GM23248 (cell line): Measurements from ENCODE around the gene ST3GAL3. TPM values are rescaled to one million over a fixed set of nuclear protein-coding genes. Genes with fewer than 3 reads are reported as not detected.

Experiments
- DNase-seq: peaks from one replicate; pipeline ENCODE4 v3.0.0-alpha.2; 2015
- H2AFZ ChIP-seq: fragments of 200-600 bp; sonication (generic); 2 replicates; pipeline ENCODE4 v1.6.1; 2016; ENCODE audit warnings: antibody characterized with exemption
- H3F3A ChIP-seq: fragments of 200-600 bp; sonication (generic); 2 replicates; pipeline ENCODE4 v1.6.1; 2016; ENCODE audit warnings: mild to moderate bottlenecking, antibody characterized with exemption, mixed run types; ENCODE audit not compliant: insufficient read depth
- H3K27ac ChIP-seq: fragments of 200-600 bp; sonication (generic); 2 replicates; pipeline ENCODE4 v1.5.1; 2016; ENCODE audit warnings: mild to moderate bottlenecking
- H3K27me3 ChIP-seq: fragments of 200-600 bp; sonication (generic); replicated peaks from 2 replicates; pipeline ENCODE4 v1.6.1; 2016; ENCODE audit warnings: mild to moderate bottlenecking; ENCODE audit not compliant: insufficient read depth
- H3K36me3 ChIP-seq: fragments of 200-600 bp; sonication (generic); 2 replicates; pipeline ENCODE4 v1.6.1; 2016; ENCODE audit warnings: low read depth, mild to moderate bottlenecking
- H3K4me1 ChIP-seq: fragments of 200-600 bp; sonication (generic); 2 replicates; pipeline ENCODE4 v1.6.1; 2016; ENCODE audit warnings: mild to moderate bottlenecking; ENCODE audit not compliant: insufficient read depth
- H3K4me2 ChIP-seq: fragments of 200-600 bp; sonication (generic); one replicate; pipeline ENCODE4 v1.6.1; 2016; ENCODE audit warnings: mild to moderate bottlenecking; ENCODE audit not compliant: unreplicated experiment
- H3K4me3 ChIP-seq: fragments of 200-600 bp; sonication (generic); 2 replicates; pipeline ENCODE4 v1.5.1; 2016; ENCODE audit warnings: mild to moderate bottlenecking
- H3K79me2 ChIP-seq: fragments of 200-600 bp; sonication (generic); 2 replicates; pipeline ENCODE4 v1.6.1; 2016; ENCODE audit warnings: mild to moderate bottlenecking; ENCODE audit not compliant: insufficient read depth
- H3K9ac ChIP-seq: fragments of 200-600 bp; sonication (generic); 2 replicates; pipeline ENCODE4 v1.6.1; 2016; ENCODE audit warnings: mild to moderate bottlenecking
- H3K9me2 ChIP-seq: fragments of 200-600 bp; sonication (generic); 2 replicates; pipeline ENCODE4 v1.6.1; 2016; ENCODE audit warnings: mixed run types, mild to moderate bottlenecking, moderate library complexity; ENCODE audit not compliant: insufficient read depth
- H3K9me3 ChIP-seq: fragments of 200-600 bp; sonication (generic); one replicate; pipeline ENCODE4 v1.6.1; 2017; ENCODE audit warnings: low read depth
- H4K20me1 ChIP-seq: fragments of 200-600 bp; sonication (generic); 2 replicates; pipeline ENCODE4 v1.6.0; 2016; ENCODE audit not compliant: insufficient read depth
- EZH2 ChIP-seq: fragments of 200-600 bp; sonication (generic); IDR thresholded peaks from 2 replicates; pipeline ENCODE4 v1.6.1; 2018; ENCODE audit warnings: antibody characterized with exemption, mild to moderate bottlenecking; ENCODE audit not compliant: insufficient read depth, poor library complexity, severe bottlenecking
- EZH2phosphoT487 ChIP-seq: fragments of 200-600 bp; sonication (generic); IDR thresholded peaks from 2 replicates; pipeline ENCODE4 v1.6.1; 2018; ENCODE audit warnings: antibody characterized with exemption, moderate library complexity, mild to moderate bottlenecking, low read depth; ENCODE audit not compliant: insufficient read depth
- WGBS, 2 experiments: methylation state at CpG; one replicate each; pipeline ENCODE4 v1.1.6; 2015 to 2017; ENCODE audit warnings: low lambda C conversion rate in 2 of 2, low coverage in 1 of 2; ENCODE audit errors: missing lambda C conversion rate in 2 of 2; 5-methylcytosine and 5-hydroxymethylcytosine counted together
- in situ Hi-C: fragments of 300-500 bp; cut with MboI; formaldehyde crosslinking; loops from 2 replicates; pipeline ENCODE4 v1.15.0; 2020
- polyA plus RNA-seq: library from polyadenylated mRNA; unstranded; fragments of >200 nt; fragmentation: Nextera tagmentation; extraction: Ambion mirVana; gene quantifications from 2 replicates; pipeline ENCODE4 v1.2.1, GENCODE V29; 2016
- total RNA-seq: library from RNA; depleted of rRNA; stranded (reverse); fragments of >200 nt; shearing (Covaris generic); gene quantifications from 2 replicates; pipeline ENCODE4 v1.2.3, GENCODE V29; 2014

The ST3GAL3 gene
- total and polyA plus RNA-seq, 2 experiments from 2014 or later: 9.7 to 13.8 TPM

GRCh38 chr1:43687301-43688108, 19.8 kb upstream of the ST3GAL3 start:
- no peak for TF ChIP-seq EZH2
- no peak for TF ChIP-seq EZH2phosphoT487
- Histone ChIP-seq H3K4me2 (no peak overlapping the region), H3K9me3 (no peaks in the 10 kb centered on the region), H3K79me2 (peaks cover 31% of the 10 kb centered on the region), H3F3A (peaks cover 39% of the 10 kb centered on the region), H3K9ac (no peak overlapping the region), H3K27me3 (no peaks in the 10 kb centered on the region), H3K4me1 (peaks cover 14% of the 10 kb centered on the region), H3K36me3 (peaks cover 77% of the 10 kb centered on the region), H3K4me3 (no peak overlapping the region), H2AFZ (no peak overlapping the region), H3K27ac (peak overlapping the region; percentile 53), H4K20me1 (peaks cover 5% of the 10 kb centered on the region), H3K9me2 (no peaks in the 10 kb centered on the region)
- WGBS, 2 experiments: 68 to 81% methylated on average over 4 to 5 of the region's 5 CpGs
- in situ Hi-C loops: no loop called here
- DNase-seq: no peak

DNA sequence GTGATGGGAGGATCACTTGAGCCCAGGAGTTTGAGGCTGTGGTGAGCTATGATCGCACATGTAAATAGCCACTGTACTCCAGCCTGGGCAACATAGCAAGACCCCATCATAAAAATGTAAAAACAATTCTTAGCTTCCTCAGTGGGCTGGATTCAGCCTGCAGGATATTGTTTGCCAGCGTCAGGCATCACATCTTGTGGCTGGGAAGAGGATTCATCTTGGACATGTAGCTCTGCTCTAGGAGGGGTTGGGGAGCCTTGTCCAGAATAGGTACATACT, 19.3 kb upstream of the ST3GAL3 start:
- in situ Hi-C loops: no loop called here
- Histone ChIP-seq H3K4me2 (no peak overlapping the region), H2AFZ (no peak overlapping the region), H3K79me2 (peaks cover 27% of the 10 kb centered on the region; the same call in 1 of the 2 replicates), H3K36me3 (peaks cover 77% of the 10 kb centered on the region), H3K4me3 (no peak overlapping the region), H3K9me2 (no peaks in the 10 kb centered on the region), H4K20me1 (peaks cover 5% of the 10 kb centered on the region; the same call in 1 of the 2 replicates), H3K27ac (peak overlapping the region; percentile 53), H3K27me3 (no peaks in the 10 kb centered on the region), H3K4me1 (peaks cover 14% of the 10 kb centered on the region), H3K9ac (peak overlapping the region; percentile 18; the same call in 1 of the 2 replicates), H3K9me3 (no peaks in the 10 kb centered on the region), H3F3A (peaks cover 35% of the 10 kb centered on the region)
- whole genome bisulfite sequencing, 2 experiments: 96 to 100% methylated on average over 2 of the region's 2 CpGs
- DNase-seq: no peak
- TF ChIP-seq EZH2phosphoT487: no peak
- TF ChIP-seq EZH2: no peak

DNA sequence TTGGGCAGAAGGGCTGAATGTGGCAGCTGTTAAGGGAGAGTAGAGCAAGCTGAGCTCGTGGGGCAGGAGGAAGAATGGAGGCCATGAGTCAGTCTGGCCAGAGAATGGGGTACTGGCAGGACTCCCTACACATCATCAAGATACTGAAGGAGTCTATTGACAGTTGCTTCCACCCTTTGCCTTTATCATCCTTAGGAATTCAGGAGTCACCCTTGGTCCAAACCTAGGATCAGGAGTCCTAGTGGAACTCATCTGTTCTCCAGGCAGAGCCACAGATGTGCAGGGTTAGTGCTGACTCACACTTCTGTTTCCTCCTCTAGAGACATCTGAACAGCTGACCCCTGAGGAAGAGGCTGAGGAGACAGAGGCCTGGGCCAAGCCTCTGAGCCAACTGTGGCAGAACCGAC, 18.7 kb upstream of the ST3GAL3 start:
- H2AFZ ChIP-seq: no peak overlapping the region
- no peaks in the 10 kb centered on the region for H3K9me2 ChIP-seq
- peaks cover 14% of the 10 kb centered on the region for H3K4me1 ChIP-seq
- no peaks in the 10 kb centered on the region for H3K27me3 ChIP-seq
- no peak overlapping the region for H3K9ac ChIP-seq
- H3K79me2 ChIP-seq: peaks cover 27% of the 10 kb centered on the region; the same call in 1 of the 2 replicates
- peaks cover 5% of the 10 kb centered on the region; the same call in 1 of the 2 replicates for H4K20me1 ChIP-seq
- H3K36me3 ChIP-seq: peaks cover 76% of the 10 kb centered on the region; the same call in 1 of the 2 replicates
- peaks cover 34% of the 10 kb centered on the region for H3F3A ChIP-seq
- no peak overlapping the region for H3K4me3 ChIP-seq
- no peak overlapping the region for H3K4me2 ChIP-seq
- WGBS, 2 experiments: 3 to 17% methylated on average over 2 of the region's 2 CpGs
- peak overlapping the region; percentile 53 for H3K27ac ChIP-seq
- H3K9me3 ChIP-seq: no peaks in the 10 kb centered on the region
- in situ Hi-C loops: no loop called here
- DNase-seq: peak; percentile 89
- TF ChIP-seq EZH2phosphoT487 (no peak), EZH2 (no peak)

DNA sequence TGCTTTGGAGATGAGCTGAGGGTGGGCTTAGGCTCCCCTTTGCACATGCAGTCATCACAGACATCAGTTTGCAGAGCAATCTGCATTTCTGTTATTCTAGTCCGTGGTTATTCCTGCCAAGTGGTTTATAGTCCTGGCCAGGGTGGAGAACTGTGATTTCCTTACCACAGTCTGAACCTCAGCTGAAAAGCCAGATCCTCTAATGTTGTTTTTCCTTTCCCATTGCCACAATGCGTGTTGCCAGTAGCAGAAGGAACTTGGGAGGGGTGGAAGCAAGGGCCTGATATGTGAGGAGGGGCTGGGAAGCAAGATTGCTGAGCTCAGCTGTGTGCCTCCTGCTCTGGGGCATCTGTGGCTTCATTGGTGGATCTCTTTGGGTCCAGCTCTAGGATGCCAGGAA, 18.0 kb upstream of the ST3GAL3 start:
- no peaks in the 10 kb centered on the region for H3K9me2 ChIP-seq
- H3K9ac ChIP-seq: no peak overlapping the region
- H3K4me3 ChIP-seq: no peak overlapping the region
- H3K9me3 ChIP-seq: no peaks in the 10 kb centered on the region
- no peak for DNase-seq
- 94 to 100% methylated on average over 2 of the region's 2 CpGs for WGBS, 2 experiments
- peak overlapping the region; percentile 53 for H3K27ac ChIP-seq
- H4K20me1 ChIP-seq: peaks cover 5% of the 10 kb centered on the region; the same call in 1 of the 2 replicates
- TF ChIP-seq EZH2: no peak
- TF ChIP-seq EZH2phosphoT487: no peak
- H3K79me2 ChIP-seq: peaks cover 23% of the 10 kb centered on the region; the same call in 1 of the 2 replicates
- in situ Hi-C loops: no loop called here
- no peak overlapping the region for H3K4me2 ChIP-seq
- H3K36me3 ChIP-seq: peaks cover 75% of the 10 kb centered on the region; the same call in 1 of the 2 replicates
- no peaks in the 10 kb centered on the region for H3K27me3 ChIP-seq
- peaks cover 14% of the 10 kb centered on the region for H3K4me1 ChIP-seq
- H2AFZ ChIP-seq: no peak overlapping the region
- H3F3A ChIP-seq: peaks cover 32% of the 10 kb centered on the region
